Fibroblast of lung (primary cell): ENCODE results near the gene ZDHHC14.
"Not testable (repeated sequence)": the region's sequence is repeated elsewhere in the genome, so short reads cannot be mapped to it uniquely, and the experiment has no call there.

Source experiments
- CTCF ChIP-seq, 2 donors: IDR thresholded peaks in 1 of 2; conservative IDR thresholded peaks in 1 of 2; 1 replicate in 1 of 2; 2 replicates in 1 of 2; pipeline ENCODE4 v1.5.1; 2011 to 2012; ENCODE audit warnings: low read length in 2 of 2, control low read depth in 1 of 2, inconsistent platforms in 1 of 2, low read depth in 1 of 2, mild to moderate bottlenecking in 1 of 2
- EZH2 ChIP-seq: IDR thresholded peaks from 2 replicates; pipeline ENCODE4 v1.5.1; 2012; ENCODE audit warnings: low read length, control low read depth, mild to moderate bottlenecking; ENCODE audit errors: missing control alignments

- not testable (repeated sequence) for TF ChIP-seq CTCF (conservative IDR thresholded peaks at IDR 0.05 in 1 of 2, IDR thresholded peaks at IDR 0.05 in 1 of 2; ENCODE audit: low read depth in 1 of 2, low read length in 2 of 2); EZH2
Observed at GRCh38 chr6:157384962-157385361, 4.0 kb downstream of the ZDHHC14 start.
